NT2/D1 (cell line): ENCODE data around the gene CD1B.
"Not testable (repeated sequence)": the region's sequence is repeated elsewhere in the genome, so short reads cannot be mapped to it uniquely, and the experiment has no call there.

Source experiments
- DNase-seq: peaks from one replicate; pipeline ENCODE4 v3.0.0-alpha.2; 2011; ENCODE audit warnings: low read depth, low spot score
- H3K27me3 ChIP-seq: 2 replicates; pipeline ENCODE4 v1.6.0; 2011; ENCODE audit warnings: mild to moderate bottlenecking; ENCODE audit not compliant: insufficient read length, insufficient read depth
- H3K36me3 ChIP-seq: 2 replicates; pipeline ENCODE4 v1.6.1; 2011; ENCODE audit warnings: mild to moderate bottlenecking, low read length, mixed read lengths; ENCODE audit not compliant: insufficient read depth, insufficient read length
- H3K4me1 ChIP-seq: 2 replicates; pipeline ENCODE4 v1.5.1; 2011; ENCODE audit not compliant: insufficient read depth, insufficient read length
- H3K4me3 ChIP-seq: 2 replicates; pipeline ENCODE4 v1.5.1; 2011; ENCODE audit warnings: low read depth; ENCODE audit not compliant: insufficient read length
- H3K9ac ChIP-seq: 2 replicates; pipeline ENCODE4 v1.6.0; 2011; ENCODE audit warnings: low read depth; ENCODE audit not compliant: insufficient read length
- H3K9me3 ChIP-seq: 2 replicates; pipeline ENCODE4 v1.5.1; 2011; ENCODE audit warnings: mild to moderate bottlenecking, low read length; ENCODE audit not compliant: insufficient read depth
- SUZ12 ChIP-seq: IDR thresholded peaks from 2 replicates; pipeline ENCODE4 v1.6.1; 2011; ENCODE audit not compliant: insufficient read length, insufficient read depth; ENCODE audit errors: extremely low read depth
- YY1 ChIP-seq: IDR thresholded peaks from 2 replicates; pipeline ENCODE4 v1.6.1; 2011; ENCODE audit not compliant: insufficient read length, insufficient read depth
- ZNF274 ChIP-seq: IDR thresholded peaks from 2 replicates; pipeline ENCODE4 v1.6.1; 2011; ENCODE audit warnings: mild to moderate bottlenecking, low read depth, low read length

CD1B gene

DNA sequence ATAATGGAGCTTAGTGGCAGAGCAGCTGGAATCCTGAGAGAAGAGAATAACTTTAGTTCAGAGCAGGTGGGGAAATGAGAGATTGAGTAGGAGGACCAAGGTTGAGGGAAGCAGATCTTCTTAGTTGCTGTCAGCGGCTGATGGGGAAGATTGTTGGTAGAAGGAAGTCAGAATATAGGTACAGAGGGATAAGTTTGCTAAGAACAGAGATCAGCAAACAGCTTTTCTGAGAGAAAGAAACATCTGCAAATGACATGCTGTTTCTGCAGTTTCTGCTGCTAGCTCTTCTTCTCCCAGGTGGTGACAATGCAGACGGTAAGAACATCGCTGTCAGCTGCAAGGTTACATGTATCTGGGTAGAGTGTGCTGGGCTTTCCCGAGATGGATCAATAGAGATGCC, 41.5 kb downstream of the CD1B start, which contains the start of gene CD1C:
Gene CD1C, plus strand, starts transcription at position 113 of the 400 bp plus-strand sequence. Its CDS starts 142 bp downstream, at position 255.
- no peak within 1 kb of the TSS for H3K4me3 ChIP-seq

GRCh38 chr1:158286941-158287346, 44.4 kb downstream of the CD1B start:
- no peaks in the 10 kb centered on the region for H3K27me3 ChIP-seq
- H3K9ac ChIP-seq: no peak overlapping the region
- no peak for DNase-seq
- H3K4me3 ChIP-seq: no peak overlapping the region
- no peak for TF ChIP-seq YY1
- TF ChIP-seq ZNF274: no peak
- TF ChIP-seq SUZ12: no peak
- H3K4me1 ChIP-seq: no peaks in the 10 kb centered on the region
- H3K9me3 ChIP-seq: no peaks in the 10 kb centered on the region
- no peaks in the 10 kb centered on the region for H3K36me3 ChIP-seq

More for the DNA sequence above, 41.5 kb downstream of the CD1B start, which contains the start of gene CD1C:
- Histone ChIP-seq H3K36me3 (no peaks in the 10 kb centered on the region), H3K9me3 (no peaks in the 10 kb centered on the region), H3K9ac (no peak within 1 kb of the TSS), H3K4me1 (no peaks in the 10 kb centered on the region), H3K27me3 (no peaks in the 10 kb centered on the region)
- no peak for DNase-seq
- TF ChIP-seq ZNF274: no peak
- no peak for TF ChIP-seq SUZ12
- TF ChIP-seq YY1: no peak

GRCh38 chr1:158286487-158286886, 44.8 kb downstream of the CD1B start:
- DNase-seq: no peak
- no peak for TF ChIP-seq YY1
- TF ChIP-seq SUZ12: no peak
- TF ChIP-seq ZNF274: no peak
- Histone ChIP-seq H3K9ac (no peak overlapping the region), H3K36me3 (no peaks in the 10 kb centered on the region), H3K9me3 (no peaks in the 10 kb centered on the region), H3K4me3 (no peak overlapping the region), H3K4me1 (no peaks in the 10 kb centered on the region), H3K27me3 (no peaks in the 10 kb centered on the region)

DNA sequence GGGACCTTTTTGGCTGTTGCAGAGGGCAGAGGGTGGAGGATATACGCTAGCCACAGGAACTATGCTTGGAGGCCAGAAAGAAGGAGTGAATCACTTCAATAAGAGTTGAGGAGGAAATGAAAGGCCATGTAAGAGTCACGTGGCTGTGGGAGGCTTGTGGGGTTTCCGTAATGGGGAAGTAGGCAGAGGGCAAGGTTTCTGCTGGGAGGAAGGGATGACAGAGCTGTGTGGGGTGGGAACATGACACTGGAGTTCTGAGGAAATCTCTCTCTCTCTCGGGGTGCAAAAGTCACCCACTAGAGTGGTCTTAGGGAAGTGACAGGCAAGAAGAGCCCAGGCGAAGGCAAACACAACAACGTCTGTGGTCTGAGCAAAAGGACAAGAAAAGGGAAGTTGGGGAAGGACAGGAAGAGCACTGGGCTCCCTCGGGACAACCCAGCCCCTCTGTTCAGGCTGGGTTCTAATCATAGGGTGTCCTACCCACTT, 45.5 kb downstream of the CD1B start:
- Histone ChIP-seq H3K9ac (no peak overlapping the region), H3K4me3 (no peak overlapping the region), H3K27me3 (no peaks in the 10 kb centered on the region), H3K4me1 (no peaks in the 10 kb centered on the region), H3K36me3 (no peaks in the 10 kb centered on the region), H3K9me3 (peaks cover 2% of the 10 kb centered on the region; the same call in 1 of the 2 replicates)
- no peak for DNase-seq
- TF ChIP-seq SUZ12 (no peak), YY1 (no peak), ZNF274 (no peak)

DNA sequence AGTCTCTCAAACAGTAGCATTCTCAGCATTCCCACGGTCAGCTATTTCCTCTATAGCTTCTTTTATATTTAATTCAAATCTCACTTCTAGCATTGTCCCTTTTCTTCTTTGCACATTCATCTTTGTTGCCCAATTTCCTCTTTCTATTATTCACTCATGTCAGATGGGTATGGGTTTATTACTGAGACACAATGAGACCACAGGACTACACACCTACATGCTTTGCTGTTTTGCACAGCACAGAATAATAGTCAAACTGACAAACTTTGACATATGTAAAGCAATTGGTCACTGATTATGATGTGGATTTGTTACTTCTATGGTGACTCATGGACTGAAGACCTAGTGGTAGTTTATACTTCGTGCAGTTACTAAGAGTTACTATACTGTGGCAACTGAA, 47.4 kb downstream of the CD1B start:
- no peaks in the 10 kb centered on the region for H3K27me3 ChIP-seq
- H3K36me3 ChIP-seq: no peaks in the 10 kb centered on the region
- no peak for TF ChIP-seq ZNF274
- TF ChIP-seq YY1: no peak
- no peak for TF ChIP-seq SUZ12
- peaks cover 20% of the 10 kb centered on the region for H3K9me3 ChIP-seq
- DNase-seq: no peak
- H3K4me1 ChIP-seq: no peaks in the 10 kb centered on the region
- no peak overlapping the region for H3K4me3 ChIP-seq
- no peak overlapping the region for H3K9ac ChIP-seq

GRCh38 chr1:158282421-158282820, 48.9 kb downstream of the CD1B start:
- H3K27me3 ChIP-seq: not testable (repeated sequence)

More at GRCh38 chr1:158282421-158282820, 48.9 kb downstream of the CD1B start:
- DNase-seq, H3K36me3 ChIP-seq, H3K9ac ChIP-seq, H3K4me3 ChIP-seq, H3K4me1 ChIP-seq: not testable (repeated sequence)
- H3K9me3 ChIP-seq: peaks cover 20% of the 10 kb centered on the region
